ENCODE results near the gene BMP3. TPM values are rescaled to one million over a fixed set of nuclear protein-coding genes. Genes with fewer than 3 reads are reported as not detected.

The BMP3 gene
- total RNA-seq, 1 donor from 2014 or later, result not detected

- TF ChIP-seq, protein P1, sequence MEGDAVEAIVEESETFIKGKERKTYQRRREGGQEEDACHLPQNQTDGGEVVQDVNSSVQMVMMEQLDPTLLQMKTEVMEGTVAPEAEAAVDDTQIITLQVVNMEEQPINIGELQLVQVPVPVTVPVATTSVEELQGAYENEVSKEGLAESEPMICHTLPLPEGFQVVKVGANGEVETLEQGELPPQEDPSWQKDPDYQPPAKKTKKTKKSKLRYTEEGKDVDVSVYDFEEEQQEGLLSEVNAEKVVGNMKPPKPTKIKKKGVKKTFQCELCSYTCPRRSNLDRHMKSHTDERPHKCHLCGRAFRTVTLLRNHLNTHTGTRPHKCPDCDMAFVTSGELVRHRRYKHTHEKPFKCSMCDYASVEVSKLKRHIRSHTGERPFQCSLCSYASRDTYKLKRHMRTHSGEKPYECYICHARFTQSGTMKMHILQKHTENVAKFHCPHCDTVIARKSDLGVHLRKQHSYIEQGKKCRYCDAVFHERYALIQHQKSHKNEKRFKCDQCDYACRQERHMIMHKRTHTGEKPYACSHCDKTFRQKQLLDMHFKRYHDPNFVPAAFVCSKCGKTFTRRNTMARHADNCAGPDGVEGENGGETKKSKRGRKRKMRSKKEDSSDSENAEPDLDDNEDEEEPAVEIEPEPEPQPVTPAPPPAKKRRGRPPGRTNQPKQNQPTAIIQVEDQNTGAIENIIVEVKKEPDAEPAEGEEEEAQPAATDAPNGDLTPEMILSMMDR (IDR thresholded peaks at IDR 0.05), result no peak
- Histone ChIP-seq H3K9me3 (no peaks in the 10 kb centered on the region), H3K4me1 (no peaks in the 10 kb centered on the region), H3K4me3 (no peak overlapping the region), H3K27me3 (no peaks in the 10 kb centered on the region), H3K27ac (no peak overlapping the region), H3K36me3 (no peaks in the 10 kb centered on the region)
- DNase-seq (ENCODE audit: low spot score in 2 of 2), result no peak
- intact Hi-C loops (cut with DNase I), result no loop called here
Observed at GRCh38 chr4:81065446-81065845, 34.9 kb downstream of the BMP3 start.

- Histone ChIP-seq H3K9me3 (no peaks in the 10 kb centered on the region), H3K4me3 (no peak overlapping the region), H3K4me1 (no peaks in the 10 kb centered on the region), H3K36me3 (no peaks in the 10 kb centered on the region), H3K27ac (no peak overlapping the region), H3K27me3 (no peaks in the 10 kb centered on the region)
- TF ChIP-seq, protein P1 (IDR thresholded peaks at IDR 0.05), result peak; percentile 50 to 90 (median 82)
- DNase-seq (ENCODE audit: low spot score in 2 of 2), result peak in 1 of 2 donors; percentile 78
- intact Hi-C loops (cut with DNase I), result loop anchor here (1.0 kb wide), 1 partner anchor 281 kb away; no protein-coding TSS in a partner anchor
Observed at GRCh38 chr4:81069706-81070331, 39.3 kb downstream of the BMP3 start.

DNA sequence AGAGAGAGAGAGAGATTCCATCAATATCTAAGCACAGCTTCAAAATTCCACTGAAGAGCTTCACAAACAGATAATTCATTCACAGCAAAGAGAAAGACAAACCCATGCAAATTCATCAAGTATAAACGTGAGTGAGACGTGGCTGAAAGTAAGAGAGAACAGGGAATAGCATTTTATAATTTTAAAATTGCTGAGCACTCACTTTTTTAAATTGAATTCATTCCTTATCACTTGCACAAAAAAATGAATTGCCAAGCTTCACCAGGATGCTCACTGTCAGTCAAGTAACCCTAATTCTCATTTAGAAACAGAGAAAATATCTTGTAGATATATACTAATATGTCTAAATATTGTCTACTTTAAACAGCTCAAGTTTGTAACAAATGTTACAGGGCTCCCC lies 40.5 kb downstream of the BMP3 start:
- intact Hi-C loops (cut with DNase I), result no loop called here
- TF ChIP-seq, protein P1 (IDR thresholded peaks at IDR 0.05), result no peak
- no peaks in the 10 kb centered on the region for H3K4me1 ChIP-seq
- no peak overlapping the region for H3K27ac ChIP-seq
- H3K4me3 ChIP-seq, result no peak overlapping the region
- H3K27me3 ChIP-seq, result no peaks in the 10 kb centered on the region
- H3K36me3 ChIP-seq, result no peaks in the 10 kb centered on the region
- DNase-seq (ENCODE audit: low spot score in 2 of 2), result no peak
- H3K9me3 ChIP-seq, result no peaks in the 10 kb centered on the region

DNA sequence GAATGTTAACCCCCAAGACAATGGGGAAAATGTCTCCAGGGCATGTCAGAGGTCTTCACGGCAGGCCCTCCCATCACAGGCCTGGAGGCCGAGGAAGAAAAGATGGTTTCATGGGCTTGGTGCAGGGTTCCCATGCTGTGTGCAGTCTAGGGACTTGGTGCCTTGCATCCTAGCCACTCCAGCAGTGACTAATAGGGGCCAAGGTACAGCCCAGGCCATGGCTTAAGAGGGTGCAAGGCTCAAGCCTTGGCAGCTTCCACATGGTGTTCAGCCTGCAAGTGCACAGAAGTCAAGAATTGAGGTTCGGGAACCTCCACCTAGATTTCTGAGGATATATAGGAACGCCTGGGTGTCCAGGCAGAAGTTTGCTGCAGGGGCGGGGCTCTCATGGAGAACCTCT lies 50.6 kb downstream of the BMP3 start:
- Histone ChIP-seq H3K4me1 (no peaks in the 10 kb centered on the region), H3K27me3 (no peaks in the 10 kb centered on the region), H3K9me3 (no peaks in the 10 kb centered on the region), H3K36me3 (no peaks in the 10 kb centered on the region), H3K4me3 (no peak overlapping the region), H3K27ac (no peak overlapping the region)
- DNase-seq (ENCODE audit: low spot score in 2 of 2), result no peak
- TF ChIP-seq, protein P1 (IDR thresholded peaks at IDR 0.05), result no peak
- intact Hi-C loops (cut with DNase I), result no loop called here

DNA sequence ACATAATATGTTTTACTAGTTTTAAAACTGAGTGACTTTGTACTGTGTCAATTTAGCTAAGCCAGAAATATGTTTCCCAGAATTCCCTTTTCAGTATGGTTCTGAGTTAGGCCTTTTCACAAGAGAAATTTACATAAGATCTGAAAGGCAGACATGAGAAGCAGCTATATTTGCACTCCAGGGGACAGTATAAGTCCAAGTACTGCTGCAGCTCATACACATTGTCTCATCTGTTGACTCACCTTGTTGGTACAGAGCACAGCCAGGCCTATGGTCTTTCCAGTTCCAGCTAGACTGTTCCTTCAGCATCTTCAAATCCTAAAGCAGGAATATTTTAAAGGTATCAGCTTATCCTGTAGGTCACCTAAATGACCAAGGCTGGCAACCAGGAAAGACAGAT lies 53.5 kb downstream of the BMP3 start:
- intact Hi-C loops (cut with DNase I), result no loop called here

More for the DNA sequence above, 53.5 kb downstream of the BMP3 start:
- Histone ChIP-seq H3K4me3 (no peak overlapping the region), H3K27ac (no peak overlapping the region), H3K27me3 (no peaks in the 10 kb centered on the region), H3K4me1 (no peaks in the 10 kb centered on the region), H3K36me3 (no peaks in the 10 kb centered on the region), H3K9me3 (no peaks in the 10 kb centered on the region)
- TF ChIP-seq, protein P1 (IDR thresholded peaks at IDR 0.05), result no peak
- no peak for DNase-seq (ENCODE audit: low spot score in 2 of 2)
